H1 (cell line): ENCODE results near the gene MTMR10. TPM values are rescaled to one million over a fixed set of nuclear protein-coding genes. Genes with fewer than 3 reads are reported as not detected.

ENCODE experiments used
- CTCF ChIA-PET: fragments of 300-600 bp; sonication (Branson Sonifier 250); formaldehyde crosslinking; loops from one replicate; lab custom pipeline; 2021; ENCODE audit not compliant: partially characterized antibody; lab: Charles Lee
- POLR2A ChIA-PET: fragments of 300-600 bp; sonication (Branson Sonifier 250); formaldehyde crosslinking; loops from one replicate; lab custom pipeline; 2021; ENCODE audit warnings: inconsistent platforms; ENCODE audit not compliant: partially characterized antibody; lab: Charles Lee
- DNase-seq, 2 experiments: peaks; one replicate each; pipeline versions ENCODE4 v3.0.0 to v3.0.0-alpha.2; 2010 to 2022; ENCODE audit warnings: low spot score in 2 of 2, low read depth in 1 of 2, mixed read lengths in 1 of 2
- FAIRE-seq: peaks from 2 replicates; lab custom pipeline; 2011; peaks lifted over from hg19 to GRCh38; lab: Jason Lieb, UNC
- H2AFZ ChIP-seq: 2 replicates; pipeline ENCODE4 v1.8.1; 2012; ENCODE audit warnings: low read length, inconsistent platforms
- H2AK5ac ChIP-seq: 2 replicates; pipeline ENCODE4 v1.6.1; 2013; ENCODE audit warnings: low read depth, low read length
- H2BK120ac ChIP-seq: replicated peaks from 2 replicates; pipeline ENCODE3; 2013; ENCODE audit warnings: low read depth, low read length, inconsistent platforms
- H2BK12ac ChIP-seq: 2 replicates; pipeline ENCODE4 v1.6.1; 2013; ENCODE audit warnings: low read depth, low read length
- H2BK15ac ChIP-seq: 2 replicates; pipeline ENCODE4 v1.6.1; 2013; ENCODE audit warnings: low read length
- H2BK20ac ChIP-seq: 2 replicates; pipeline ENCODE4 v1.6.1; 2013; ENCODE audit warnings: low read length
- H2BK5ac ChIP-seq: 2 replicates; pipeline ENCODE4 v1.6.1; 2013; ENCODE audit warnings: low read depth, low read length
- H3K14ac ChIP-seq: 2 replicates; pipeline ENCODE4 v1.6.1; 2013; ENCODE audit warnings: inconsistent platforms; ENCODE audit not compliant: insufficient read length
- H3K18ac ChIP-seq: 2 replicates; pipeline ENCODE4 v1.6.1; 2013; ENCODE audit warnings: low read length; ENCODE audit errors: extremely low read depth
- H3K23ac ChIP-seq: 2 replicates; pipeline ENCODE4 v1.6.1; 2013; ENCODE audit warnings: inconsistent platforms; ENCODE audit not compliant: insufficient read length
- H3K23me2 ChIP-seq: 2 replicates; pipeline ENCODE4 v1.6.1; 2013; ENCODE audit warnings: low read depth, low read length
- H3K27ac ChIP-seq: 2 replicates; pipeline ENCODE4 v1.6.1; 2011; ENCODE audit warnings: low read depth, low read length, inconsistent platforms
- H3K27me3 ChIP-seq, 4 experiments: replicated peaks in 1 of 4; 1 replicate in 1 of 4; 2 replicates in 3 of 4; pipeline versions ENCODE4 v1.6.1 to v1.8.1; 2011 to 2013; ENCODE audit warnings: low read length in 3 of 4, mild to moderate bottlenecking in 3 of 4, inconsistent platforms in 2 of 4, mixed read lengths in 2 of 4, moderate library complexity in 1 of 4; ENCODE audit not compliant: control insufficient read depth in 3 of 4, insufficient read depth in 3 of 4; ENCODE audit errors: extremely low read depth in 1 of 4
- H3K36me3 ChIP-seq, 4 experiments: 2 replicates each; pipeline versions ENCODE4 v1.6.1 to v1.8.1; 2011 to 2013; ENCODE audit warnings: mild to moderate bottlenecking in 4 of 4, low read length in 3 of 4, moderate library complexity in 2 of 4, control low read depth in 1 of 4, inconsistent platforms in 1 of 4; ENCODE audit not compliant: insufficient read depth in 4 of 4, control insufficient read depth in 2 of 4
- H3K4ac ChIP-seq: replicated peaks from 2 replicates; pipeline ENCODE3; 2013; ENCODE audit warnings: low read length, low read depth, mixed read lengths, inconsistent platforms; ENCODE audit not compliant: insufficient read length
- H3K4me1 ChIP-seq, 4 experiments: replicated peaks in 1 of 4; 1 replicate in 1 of 4; 2 replicates in 3 of 4; pipeline versions ENCODE4 v1.6.1 to v1.8.1; 2011 to 2013; ENCODE audit warnings: low read length in 3 of 4, inconsistent platforms in 2 of 4, mixed read lengths in 1 of 4; ENCODE audit not compliant: insufficient read depth in 4 of 4, control insufficient read depth in 3 of 4
- H3K4me2 ChIP-seq, 2 experiments: 2 replicates each; pipeline versions ENCODE4 v1.6.1 to v1.8.1; 2011 to 2013; ENCODE audit warnings: low read depth in 2 of 2, low read length in 2 of 2, control low read depth in 1 of 2, inconsistent platforms in 1 of 2, mild to moderate bottlenecking in 1 of 2; ENCODE audit not compliant: insufficient read depth in 1 of 2
- H3K4me3 ChIP-seq, 4 experiments: fragments of 200-600, 300-600 bp in 1 of 4; sonication (generic), shearing (Covaris generic), sonication (Bioruptor Twin) in 1 of 4; 2 replicates each; pipeline versions ENCODE4 v1.5.1 to v1.8.1; 2011 to 2016; ENCODE audit warnings: low read length in 4 of 4, low read depth in 3 of 4, control low read depth in 2 of 4, inconsistent platforms in 2 of 4, mild to moderate bottlenecking in 2 of 4, mixed read lengths in 1 of 4, moderate library complexity in 1 of 4; ENCODE audit not compliant: insufficient read depth in 2 of 4; ENCODE audit errors: extremely low read depth in 1 of 4
- H3K56ac ChIP-seq: replicated peaks from 2 replicates; pipeline ENCODE3; 2013; ENCODE audit warnings: low read depth, mild to moderate bottlenecking, mixed read lengths, low read length, inconsistent platforms; ENCODE audit not compliant: insufficient read length
- H3K79me1 ChIP-seq: 2 replicates; pipeline ENCODE4 v1.6.1; 2013; ENCODE audit warnings: low read depth, low read length, control low read depth
- H3K79me2 ChIP-seq, 2 experiments: 2 replicates each; pipeline versions ENCODE4 v1.6.1 to v1.8.1; 2012 to 2013; ENCODE audit warnings: low read length in 2 of 2, mild to moderate bottlenecking in 2 of 2, inconsistent platforms in 1 of 2; ENCODE audit not compliant: insufficient read depth in 2 of 2, control insufficient read depth in 1 of 2
- H3K9ac ChIP-seq, 4 experiments: replicated peaks in 1 of 4; 1 replicate in 1 of 4; 2 replicates in 3 of 4; pipeline versions ENCODE4 v1.6.1 to v1.8.1; 2011 to 2013; ENCODE audit warnings: low read depth in 3 of 4, low read length in 3 of 4, control low read depth in 2 of 4, mild to moderate bottlenecking in 2 of 4, moderate library complexity in 2 of 4, inconsistent platforms in 1 of 4; ENCODE audit errors: extremely low read depth in 1 of 4
- H3K9me3 ChIP-seq, 2 experiments: 2 replicates each; pipeline versions ENCODE4 v1.6.1 to v1.8.1; 2012 to 2013; ENCODE audit warnings: mild to moderate bottlenecking in 2 of 2, moderate library complexity in 2 of 2, control low read depth in 1 of 2, inconsistent platforms in 1 of 2, low read depth in 1 of 2, low read length in 1 of 2, mixed read lengths in 1 of 2; ENCODE audit not compliant: insufficient read depth in 2 of 2
- H4K20me1 ChIP-seq, 2 experiments: replicated peaks in 1 of 2; 2 replicates each; pipeline versions ENCODE3 to v1.8.1; 2011 to 2013; ENCODE audit warnings: inconsistent platforms in 2 of 2, low read length in 2 of 2, mild to moderate bottlenecking in 1 of 2; ENCODE audit not compliant: insufficient read depth in 2 of 2, control insufficient read depth in 1 of 2
- H4K5ac ChIP-seq: 2 replicates; pipeline ENCODE4 v1.6.1; 2013; ENCODE audit warnings: low read length, low read depth, mixed read lengths, inconsistent platforms; ENCODE audit not compliant: insufficient read length
- H4K8ac ChIP-seq: 2 replicates; pipeline ENCODE4 v1.8.0; 2013; ENCODE audit warnings: mild to moderate bottlenecking, moderate library complexity, low read length, inconsistent platforms; ENCODE audit not compliant: insufficient read depth; ENCODE audit errors: extremely low read depth
- H4K91ac ChIP-seq: replicated peaks from 2 replicates; pipeline ENCODE3; 2013; ENCODE audit warnings: low read length, mixed read lengths, inconsistent platforms; ENCODE audit not compliant: insufficient read length
- EGR1 ChIP-seq: IDR thresholded peaks from 2 replicates; pipeline ENCODE4 v1.6.1; 2011; ENCODE audit warnings: low read depth, low read length, borderline replicate concordance
- EP300 ChIP-seq, 2 experiments: IDR thresholded peaks; 1 replicate in 1 of 2; 2 replicates in 1 of 2; pipeline ENCODE4 v1.6.1; 2011 to 2012; ENCODE audit warnings: low read depth in 2 of 2, low read length in 2 of 2, mild to moderate bottlenecking in 2 of 2, borderline replicate concordance in 1 of 2, inconsistent platforms in 1 of 2, moderate library complexity in 1 of 2
- FOSL1 ChIP-seq: IDR thresholded peaks from 2 replicates; pipeline ENCODE4 v1.6.1; 2011; ENCODE audit warnings: mild to moderate bottlenecking, low read depth, low read length, moderate library complexity; ENCODE audit not compliant: insufficient read depth
- GTF2F1 ChIP-seq: IDR thresholded peaks from 2 replicates; pipeline ENCODE4 v1.6.1; 2012; ENCODE audit warnings: low read depth, low read length, improper control_type of control experiment, borderline replicate concordance
- KDM1A ChIP-seq: fragments of 200-600, 300-600 bp; sonication (generic); IDR thresholded peaks from 2 replicates; pipeline ENCODE4 v1.7.1; 2016; ENCODE audit warnings: mild to moderate bottlenecking, low read length, borderline replicate concordance
- MAFK ChIP-seq: IDR thresholded peaks from 2 replicates; pipeline ENCODE4 v1.6.1; 2012; ENCODE audit warnings: low read depth, mild to moderate bottlenecking, improper control_type of control experiment, low read length
- SP1 ChIP-seq: IDR thresholded peaks from 2 replicates; pipeline ENCODE4 v1.6.1; 2011; ENCODE audit warnings: low read depth, low read length
- SUZ12 ChIP-seq: fragments of 200-600 bp; sonication (generic); IDR thresholded peaks from 2 replicates; pipeline ENCODE4 v1.6.1; 2012; ENCODE audit warnings: mild to moderate bottlenecking, inconsistent platforms, low read length, moderate library complexity, mixed read lengths
- TAF1 ChIP-seq: IDR thresholded peaks from 2 replicates; pipeline ENCODE4 v1.6.1; 2011; ENCODE audit warnings: mild to moderate bottlenecking, low read depth, low read length
- TBP ChIP-seq: IDR thresholded peaks from 2 replicates; pipeline ENCODE4 v1.6.1; 2011; ENCODE audit warnings: low read depth, low read length, improper control_type of control experiment
- YY1 ChIP-seq: IDR thresholded peaks from 2 replicates; pipeline ENCODE4 v1.6.1; 2011; ENCODE audit warnings: low read depth, mild to moderate bottlenecking, low read length
- WGBS, 2 experiments: shearing (Covaris generic) in 1 of 2; methylation state at CpG; one replicate each; pipeline versions ENCODE4 v1.1.6 to v1.1.7; 2013 to 2015; ENCODE audit warnings: low lambda C conversion rate in 2 of 2, mixed read lengths in 2 of 2, inconsistent platforms in 1 of 2, low coverage in 1 of 2, missing lambda C conversion rate in 1 of 2; ENCODE audit not compliant: insufficient replicate concordance in 2 of 2, insufficient coverage in 1 of 2, insufficient read length in 1 of 2; ENCODE audit errors: extremely low coverage in 1 of 2, missing lambda C conversion rate in 1 of 2; 5-methylcytosine and 5-hydroxymethylcytosine counted together
- polyA plus RNA-seq, 7 experiments: library from polyadenylated mRNA; depleted of rRNA in 3 of 7; stranded (reverse) in 5 of 7; unstranded in 2 of 7; fragments of >200 nt in 5 of 7; fragments of 200-250 nt in 2 of 7; gene quantifications; 1 replicate in 5 of 7; 2 replicates in 1 of 7; 4 replicates in 1 of 7; pipeline versions ENCODE4 v1.2.1 to v1.2.3, GENCODE V29; 2011 to 2013; ENCODE audit warnings: missing spikeins in 2 of 7, mixed read lengths in 2 of 7
- total RNA-seq: library from RNA; stranded (reverse); fragmentation: NEBNext Ultra II Directional; extraction: Animal tissue kit (Norgen Biotek cat#: 25700); gene quantifications from 2 replicates; pipeline ENCODE4 v1.2.1, GENCODE V29; 2021
- TF ChIP-seq, protein P1 (sequence below), 3 experiments: IDR thresholded peaks; 1 replicate in 2 of 3; 2 replicates in 1 of 3; pipeline versions ENCODE4 v1.5.1 to v1.6.1; 2011; ENCODE audit warnings: low read length in 3 of 3, mild to moderate bottlenecking in 3 of 3, inconsistent platforms in 2 of 3, low read depth in 1 of 3, moderate library complexity in 1 of 3; ENCODE audit not compliant: insufficient read depth in 1 of 3; ENCODE audit errors: control extremely low read depth in 1 of 3

Gene MTMR10
- total and polyA plus RNA-seq, 2 of the 8 experiments (the other 6 are each of a cell fraction or from before 2014, with no cell fraction given), result 3.8 to 13.1 TPM

GRCh38 chr15:30925686-30926085, 65.7 kb downstream of the MTMR10 start:
- H3K4me1 ChIP-seq, result peaks cover 18 to 28% (median 24%) of the 10 kb centered on the region in 4 experiments
- H3K27ac ChIP-seq, result no peak overlapping the region
- H3K23ac ChIP-seq, result no peak overlapping the region
- no peak overlapping the region for H4K8ac ChIP-seq
- ChIA-PET POLR2A (no interaction called here), CTCF (interaction anchor here (1.1 kb wide), 1 partner anchor 8 kb away, joined by 3 read pairs; no protein-coding TSS in a partner anchor)
- no peak overlapping the region for H2AFZ ChIP-seq
- H2BK5ac ChIP-seq, result no peak overlapping the region; the same call in 1 of the 2 replicates
- H3K79me2 ChIP-seq, result no peaks in the 10 kb centered on the region
- H3K36me3 ChIP-seq, result peaks cover 10 to 67% (median 51%) of the 10 kb centered on the region in 4 experiments
- H2BK15ac ChIP-seq, result no peak overlapping the region
- no peak overlapping the region for H3K14ac ChIP-seq
- no peaks in the 10 kb centered on the region for H3K23me2 ChIP-seq
- no peaks in the 10 kb centered on the region; a peak in 1 of 4 replicates for H3K9me3 ChIP-seq
- H3K4ac ChIP-seq, result no peak overlapping the region
- H3K18ac ChIP-seq, result no peak overlapping the region
- no peaks in the 10 kb centered on the region for H4K20me1 ChIP-seq
- no peak overlapping the region for H2BK12ac ChIP-seq
- H3K27me3 ChIP-seq, result no peaks in the 10 kb centered on the region
- H3K9ac ChIP-seq, result no peak overlapping the region
- no peak overlapping the region for H3K4me3 ChIP-seq
- H4K5ac ChIP-seq, result no peak overlapping the region
- H2AK5ac ChIP-seq, result no peak overlapping the region
- H2BK120ac ChIP-seq, result no peak overlapping the region
- H3K4me2 ChIP-seq, result no peak overlapping the region
- DNase-seq, result no peak
- H2BK20ac ChIP-seq, result no peak overlapping the region
- H4K91ac ChIP-seq, result no peak overlapping the region
- no peak overlapping the region for H3K56ac ChIP-seq
- no peak for FAIRE-seq
- WGBS, 2 experiments, result 84% methylated on average over 9 of the region's 9 CpGs; no CpG with 5 or more reads in 1 of the 2 experiments
- H3K79me1 ChIP-seq, result no peaks in the 10 kb centered on the region; the same call in 1 of the 2 replicates
- TF ChIP-seq SP1, result no peak
- no peak for TF ChIP-seq SUZ12
- TF ChIP-seq GTF2F1, result no peak
- no peak for TF ChIP-seq FOSL1
- TF ChIP-seq, protein P1, sequence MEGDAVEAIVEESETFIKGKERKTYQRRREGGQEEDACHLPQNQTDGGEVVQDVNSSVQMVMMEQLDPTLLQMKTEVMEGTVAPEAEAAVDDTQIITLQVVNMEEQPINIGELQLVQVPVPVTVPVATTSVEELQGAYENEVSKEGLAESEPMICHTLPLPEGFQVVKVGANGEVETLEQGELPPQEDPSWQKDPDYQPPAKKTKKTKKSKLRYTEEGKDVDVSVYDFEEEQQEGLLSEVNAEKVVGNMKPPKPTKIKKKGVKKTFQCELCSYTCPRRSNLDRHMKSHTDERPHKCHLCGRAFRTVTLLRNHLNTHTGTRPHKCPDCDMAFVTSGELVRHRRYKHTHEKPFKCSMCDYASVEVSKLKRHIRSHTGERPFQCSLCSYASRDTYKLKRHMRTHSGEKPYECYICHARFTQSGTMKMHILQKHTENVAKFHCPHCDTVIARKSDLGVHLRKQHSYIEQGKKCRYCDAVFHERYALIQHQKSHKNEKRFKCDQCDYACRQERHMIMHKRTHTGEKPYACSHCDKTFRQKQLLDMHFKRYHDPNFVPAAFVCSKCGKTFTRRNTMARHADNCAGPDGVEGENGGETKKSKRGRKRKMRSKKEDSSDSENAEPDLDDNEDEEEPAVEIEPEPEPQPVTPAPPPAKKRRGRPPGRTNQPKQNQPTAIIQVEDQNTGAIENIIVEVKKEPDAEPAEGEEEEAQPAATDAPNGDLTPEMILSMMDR (IDR thresholded peaks at IDR 0.05; ENCODE audit: control extremely low read depth in 1 of 3, insufficient read depth in 1 of 3, low read depth in 1 of 3, low read length in 3 of 3), result no peak
- TF ChIP-seq KDM1A, result no peak
- TF ChIP-seq YY1, result no peak
- no peak for TF ChIP-seq MAFK
- no peak for TF ChIP-seq EP300 (IDR thresholded peaks at IDR 0.05; ENCODE audit: borderline replicate concordance in 1 of 2, low read depth in 2 of 2, low read length in 2 of 2)
- TF ChIP-seq TBP, result no peak
- no peak for TF ChIP-seq EGR1
- TF ChIP-seq TAF1, result no peak
